Liver (tissue), 9 donors: ENCODE measurements around the gene VPS35L. TPM values are rescaled to one million over a fixed set of nuclear protein-coding genes. Genes with fewer than 3 reads are reported as not detected.
A peak's percentile ranks its signal among the peaks of the same experiment; 100 is the strongest.

Source experiments
- DNase-seq: peaks from one replicate; pipeline ENCODE4 v3.0.0-alpha.2; 2017; ENCODE audit warnings: low spot score
- H3K27ac ChIP-seq, 2 donors: one replicate each; pipeline ENCODE4 v1.7.0; 2013; ENCODE audit warnings: inconsistent platforms in 2 of 2, low read length in 2 of 2, control low read depth in 1 of 2, low read depth in 1 of 2, mild to moderate bottlenecking in 1 of 2
- H3K27me3 ChIP-seq, 4 donors: one replicate each; pipeline versions ENCODE4 v1.6.1 to v1.7.0; 2013; ENCODE audit warnings: low read length in 3 of 4, inconsistent platforms in 1 of 4, mild to moderate bottlenecking in 1 of 4, moderate library complexity in 1 of 4; ENCODE audit not compliant: control insufficient read depth in 4 of 4, insufficient read depth in 4 of 4
- H3K36me3 ChIP-seq, 4 donors: one replicate each; pipeline versions ENCODE4 v1.6.1 to v1.7.0; 2013; ENCODE audit warnings: low read length in 3 of 4, mild to moderate bottlenecking in 3 of 4, low read depth in 1 of 4, moderate library complexity in 1 of 4; ENCODE audit not compliant: control insufficient read depth in 4 of 4, insufficient read depth in 3 of 4
- H3K4me1 ChIP-seq, 4 donors: one replicate each; pipeline versions ENCODE4 v1.6.1 to v1.7.0; 2013; ENCODE audit warnings: low read length in 3 of 4, mild to moderate bottlenecking in 3 of 4, moderate library complexity in 1 of 4; ENCODE audit not compliant: control insufficient read depth in 4 of 4, insufficient read depth in 4 of 4
- H3K4me3 ChIP-seq, 3 donors: one replicate each; pipeline versions ENCODE4 v1.6.1 to v1.7.0; 2013; ENCODE audit warnings: low read length in 3 of 3, control low read depth in 1 of 3, low read depth in 1 of 3, mild to moderate bottlenecking in 1 of 3
- H3K9ac ChIP-seq, 2 donors: one replicate each; pipeline ENCODE4 v1.7.0; 2013; ENCODE audit warnings: low read length in 2 of 2, mild to moderate bottlenecking in 2 of 2, moderate library complexity in 2 of 2, control low read depth in 1 of 2, low read depth in 1 of 2
- H3K9me3 ChIP-seq, 4 donors: one replicate each; pipeline versions ENCODE4 v1.6.1 to v1.7.0; 2013; ENCODE audit warnings: low read length in 3 of 4; ENCODE audit not compliant: control insufficient read depth in 4 of 4
- ATF3 ChIP-seq: IDR thresholded peaks from 2 replicates; pipeline ENCODE4 v1.6.1; 2016; ENCODE audit warnings: antibody characterized with exemption
- CTCF ChIP-seq: fragments of 150-350 bp; IDR thresholded peaks from 2 replicates; pipeline ENCODE4 v1.5.1; 2017; ENCODE audit warnings: improper control_type of control experiment, low read depth, low read length; ENCODE audit not compliant: missing input control
- EGR1 ChIP-seq, 2 donors: IDR thresholded peaks; 2 replicates each; pipeline ENCODE4 v1.6.1; 2016 to 2018; ENCODE audit warnings: antibody characterized with exemption in 2 of 2, low read depth in 2 of 2
- FOXA1 ChIP-seq: IDR thresholded peaks from 2 replicates; pipeline ENCODE4 v1.6.1; 2016; ENCODE audit warnings: antibody characterized with exemption
- FOXA2 ChIP-seq: IDR thresholded peaks from 2 replicates; pipeline ENCODE4 v1.6.1; 2016; ENCODE audit warnings: antibody characterized with exemption
- GABPA ChIP-seq, 2 donors: IDR thresholded peaks in 1 of 2; conservative IDR thresholded peaks in 1 of 2; 2 replicates each; pipeline ENCODE4 v1.6.1; 2016; ENCODE audit warnings: antibody characterized with exemption in 2 of 2, mild to moderate bottlenecking in 1 of 2, moderate library complexity in 1 of 2
- HNF4A ChIP-seq, 2 donors: conservative IDR thresholded peaks; 2 replicates each; pipeline ENCODE4 v1.6.1; 2016; ENCODE audit warnings: antibody characterized with exemption in 2 of 2, mild to moderate bottlenecking in 2 of 2
- HNF4G ChIP-seq: IDR thresholded peaks from 2 replicates; pipeline ENCODE4 v1.6.1; 2016; ENCODE audit warnings: antibody characterized with exemption
- JUND ChIP-seq, 2 donors: IDR thresholded peaks; 2 replicates each; pipeline ENCODE4 v1.6.1; 2016; ENCODE audit warnings: antibody characterized with exemption in 2 of 2
- MAX ChIP-seq: IDR thresholded peaks from 2 replicates; pipeline ENCODE4 v1.6.1; 2016; ENCODE audit warnings: antibody characterized with exemption
- NR2F2 ChIP-seq: IDR thresholded peaks from 2 replicates; pipeline ENCODE4 v1.6.1; 2016; ENCODE audit warnings: antibody characterized with exemption
- RAD21 ChIP-seq, 2 donors: IDR thresholded peaks; 2 replicates each; pipeline ENCODE4 v1.6.1; 2016; ENCODE audit warnings: antibody characterized with exemption in 2 of 2, mild to moderate bottlenecking in 2 of 2
- REST ChIP-seq: IDR thresholded peaks from 2 replicates; pipeline ENCODE4 v1.6.1; 2016; ENCODE audit warnings: antibody characterized with exemption, mild to moderate bottlenecking
- RXRA ChIP-seq, 2 donors: IDR thresholded peaks; 2 replicates each; pipeline ENCODE4 v1.6.1; 2017 to 2018; ENCODE audit warnings: antibody characterized with exemption in 2 of 2, mild to moderate bottlenecking in 1 of 2
- SP1 ChIP-seq: IDR thresholded peaks from 2 replicates; pipeline ENCODE4 v1.6.1; 2018; ENCODE audit warnings: antibody characterized with exemption, mild to moderate bottlenecking
- TAF1 ChIP-seq: conservative IDR thresholded peaks from 2 replicates; pipeline ENCODE4 v1.6.1; 2016; ENCODE audit warnings: antibody characterized with exemption, mild to moderate bottlenecking
- YY1 ChIP-seq: IDR thresholded peaks from 2 replicates; pipeline ENCODE4 v1.6.1; 2016; ENCODE audit warnings: antibody characterized with exemption, mild to moderate bottlenecking
- ZBTB33 ChIP-seq: IDR thresholded peaks from 2 replicates; pipeline ENCODE4 v1.6.1; 2016; ENCODE audit warnings: antibody characterized with exemption
- whole genome bisulfite sequencing: extraction: QIAGEN DNeasy Blood & Tissue Kit; methylation state at CpG from one replicate; pipeline ENCODE4 v1.1.7; 2013; 5-methylcytosine and 5-hydroxymethylcytosine counted together
- polyA plus RNA-seq, 2 donors: library from polyadenylated mRNA; stranded (reverse) in 1 of 2; unstranded in 1 of 2; fragments of 200-250 nt in 1 of 2; fragments of >200 nt in 1 of 2; fragmentation: Nextera tagmentation in 1 of 2; extraction: Ambion mirVana in 1 of 2; gene quantifications; one replicate each; pipeline versions ENCODE4 v1.2.1 to v1.2.3, GENCODE V29; 2013 to 2015
- total RNA-seq, 2 donors: library from RNA; depleted of rRNA; stranded (reverse); fragments of >200 nt; gene quantifications; one replicate each; pipeline ENCODE4 v1.2.3, GENCODE V29; 2014
- donor health status: healthy.
- donor health status: healthy.
- donor health status: healthy.
- donor health status: healthy.
- donor health status: healthy.

Gene VPS35L
- total and polyA plus RNA-seq, 4 donors: 10.5 to 18.2 (median 15.1) TPM

- H3K9me3 ChIP-seq: no peaks in the 10 kb centered on the region
- H3K36me3 ChIP-seq: peaks cover 2 to 12% (median 6%) of the 10 kb centered on the region in 4 donors
- 41% methylated on average over 19 of the region's 19 CpGs for WGBS
- H3K27ac ChIP-seq: peak overlapping the region in 1 of 2 donors; percentile 19
- peak overlapping the region; percentile 32 to 72 for H3K9ac ChIP-seq
- H3K27me3 ChIP-seq: no peaks in the 10 kb centered on the region
- DNase-seq: peak; percentile 34
- H3K4me3 ChIP-seq: peak overlapping the region; percentile 85 to 100 (median 92)
- peaks cover 0 to 20% (median 17%) of the 10 kb centered on the region in 4 donors for H3K4me1 ChIP-seq
- TF ChIP-seq NR2F2 (no peak), JUND (IDR thresholded peaks at IDR 0.05) (no peak), GABPA (IDR thresholded peaks at IDR 0.05 in 1 of 2, conservative IDR thresholded peaks at IDR 0.05 in 1 of 2) (no peak), REST (no peak), RAD21 (IDR thresholded peaks at IDR 0.05) (no peak)
Measured at GRCh38 chr16:19524616-19525384, 30.7 kb upstream of the VPS35L start.

GRCh38 chr16:19525385-19525723 lies 30.1 kb upstream of the VPS35L start:
- no peak overlapping the region for H3K9ac ChIP-seq
- no peak overlapping the region for H3K27ac ChIP-seq

More at GRCh38 chr16:19525385-19525723, 30.1 kb upstream of the VPS35L start:
- H3K4me3 ChIP-seq: no peak overlapping the region
- TF ChIP-seq NR2F2 (no peak), ATF3 (no peak), YY1 (no peak), HNF4G (no peak), TAF1 (no peak), FOXA1 (no peak), SP1 (no peak), ZBTB33 (no peak), EGR1 (IDR thresholded peaks at IDR 0.05; ENCODE audit: low read depth in 2 of 2) (no peak), MAX (no peak), RXRA (IDR thresholded peaks at IDR 0.05) (no peak), RAD21 (IDR thresholded peaks at IDR 0.05) (no peak), FOXA2 (no peak), REST (no peak), JUND (IDR thresholded peaks at IDR 0.05) (no peak), HNF4A (conservative IDR thresholded peaks at IDR 0.05) (no peak), GABPA (IDR thresholded peaks at IDR 0.05 in 1 of 2, conservative IDR thresholded peaks at IDR 0.05 in 1 of 2) (no peak), CTCF (no peak)
- no peaks in the 10 kb centered on the region for H3K27me3 ChIP-seq
- no peaks in the 10 kb centered on the region for H3K9me3 ChIP-seq
- DNase-seq: no peak
- 95% methylated on average over 2 of the region's 2 CpGs for WGBS
- H3K4me1 ChIP-seq: peaks cover 0 to 20% (median 17%) of the 10 kb centered on the region in 4 donors
- H3K36me3 ChIP-seq: peaks cover 2 to 12% (median 6%) of the 10 kb centered on the region in 4 donors
